C4-2B (cell line): ENCODE measurements around the gene DCXR.

Experiments
- CTCF ChIP-seq: fragments of 450-650 bp; conservative IDR thresholded peaks from 2 replicates; pipeline ENCODE4 v1.5.1; 2017; ENCODE audit warnings: mild to moderate bottlenecking
- ZFX ChIP-seq: fragments of 450-650 bp; IDR thresholded peaks from 2 replicates; pipeline ENCODE4 v1.6.1; 2017

DNA sequence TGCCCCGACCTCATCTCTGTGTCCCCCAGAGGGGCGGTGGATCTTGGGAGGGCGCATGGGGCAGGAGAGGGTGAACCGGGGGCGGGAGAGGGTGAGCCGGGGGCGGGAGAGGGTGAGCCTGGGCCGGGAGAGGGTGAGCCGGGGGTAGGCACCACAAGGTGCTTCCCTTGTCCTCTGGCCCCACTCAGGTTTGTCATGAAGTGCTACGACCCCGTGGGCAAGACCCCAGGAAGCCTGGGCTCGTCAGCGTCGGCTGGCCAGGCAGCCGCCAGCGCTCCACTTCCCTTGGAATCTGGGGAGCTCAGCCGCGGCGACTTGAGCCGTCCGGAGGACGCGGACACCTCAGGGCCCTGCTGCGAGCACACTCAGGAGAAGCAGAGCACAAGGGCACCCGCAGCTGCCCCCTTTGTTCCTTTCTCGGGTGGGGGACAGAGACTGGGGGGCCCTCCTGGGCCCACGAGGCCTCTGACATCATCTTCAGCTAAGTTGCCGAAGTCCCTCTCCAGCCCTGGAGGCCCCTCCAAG is 41.2 kb downstream of the DCXR start:
- TF ChIP-seq CTCF (no peak), ZFX (no peak)
